ENCODE results near the gene YIF1A. TPM values are rescaled to one million over a fixed set of nuclear protein-coding genes. Genes with fewer than 3 reads are reported as not detected.

YIF1A gene
- total RNA-seq, 1 donor from 2014 or later: 19.0 TPM

DNA sequence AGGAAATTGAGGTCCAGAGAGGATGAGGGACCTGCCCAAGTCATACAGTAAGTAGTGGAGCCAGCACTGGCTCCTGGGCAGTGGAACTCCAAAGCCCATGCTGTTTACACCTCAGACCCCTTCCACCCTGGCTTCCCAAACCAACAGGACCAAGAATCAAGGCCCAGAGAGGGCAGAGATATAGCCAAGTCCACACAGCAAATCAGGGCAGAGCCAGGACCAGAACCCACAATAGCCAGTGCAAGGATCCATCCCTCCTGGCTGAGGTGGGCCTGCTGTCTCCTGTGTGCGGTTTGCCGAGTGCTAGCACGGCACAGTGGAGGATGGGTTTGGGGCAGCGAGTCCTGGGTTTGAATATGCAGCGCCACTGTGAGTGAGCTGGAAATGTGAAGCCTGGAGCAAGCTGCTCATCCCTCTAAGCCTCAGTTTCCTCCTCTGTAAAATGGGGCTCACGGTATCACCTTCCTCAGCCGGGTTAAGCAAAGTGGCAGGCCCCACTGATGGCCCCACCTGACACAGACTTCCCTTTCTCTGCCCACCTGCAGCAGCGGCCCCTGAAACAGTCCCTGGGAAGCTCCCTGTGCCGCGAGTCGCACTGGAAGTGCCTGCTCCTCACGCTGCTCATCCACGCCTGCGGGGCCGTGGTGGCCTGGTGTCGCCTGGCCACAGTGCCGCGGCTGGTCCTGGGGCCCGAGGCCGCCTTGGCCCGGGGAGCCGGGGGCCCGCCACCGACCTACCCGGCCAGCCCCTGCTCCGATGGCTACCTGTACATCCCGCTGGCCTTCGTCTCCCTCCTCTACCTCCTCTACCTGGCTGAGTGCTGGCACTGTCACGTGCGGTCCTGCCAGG, 5.1 kb upstream of the YIF1A start:
- no peak for DNase-seq (ENCODE audit: low spot score)
- TF ChIP-seq EZH2phosphoT487 (IDR thresholded peaks at IDR 0.05) (no peak), EZH2 (IDR thresholded peaks at IDR 0.05) (no peak)
- TF ChIP-seq, protein P1, sequence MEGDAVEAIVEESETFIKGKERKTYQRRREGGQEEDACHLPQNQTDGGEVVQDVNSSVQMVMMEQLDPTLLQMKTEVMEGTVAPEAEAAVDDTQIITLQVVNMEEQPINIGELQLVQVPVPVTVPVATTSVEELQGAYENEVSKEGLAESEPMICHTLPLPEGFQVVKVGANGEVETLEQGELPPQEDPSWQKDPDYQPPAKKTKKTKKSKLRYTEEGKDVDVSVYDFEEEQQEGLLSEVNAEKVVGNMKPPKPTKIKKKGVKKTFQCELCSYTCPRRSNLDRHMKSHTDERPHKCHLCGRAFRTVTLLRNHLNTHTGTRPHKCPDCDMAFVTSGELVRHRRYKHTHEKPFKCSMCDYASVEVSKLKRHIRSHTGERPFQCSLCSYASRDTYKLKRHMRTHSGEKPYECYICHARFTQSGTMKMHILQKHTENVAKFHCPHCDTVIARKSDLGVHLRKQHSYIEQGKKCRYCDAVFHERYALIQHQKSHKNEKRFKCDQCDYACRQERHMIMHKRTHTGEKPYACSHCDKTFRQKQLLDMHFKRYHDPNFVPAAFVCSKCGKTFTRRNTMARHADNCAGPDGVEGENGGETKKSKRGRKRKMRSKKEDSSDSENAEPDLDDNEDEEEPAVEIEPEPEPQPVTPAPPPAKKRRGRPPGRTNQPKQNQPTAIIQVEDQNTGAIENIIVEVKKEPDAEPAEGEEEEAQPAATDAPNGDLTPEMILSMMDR (IDR thresholded peaks at IDR 0.05): no peak
- Histone ChIP-seq H3K4me2 (no peak overlapping the region), H3K4me1 (peaks cover 5% of the 10 kb centered on the region), H3K27me3 (peaks cover 49% of the 10 kb centered on the region), H3K79me2 (ENCODE audit: low read depth) (no peaks in the 10 kb centered on the region), H3K9me3 (ENCODE audit: low read depth) (no peaks in the 10 kb centered on the region), H3K4me3 (no peak overlapping the region), H3K9ac (no peak overlapping the region), H4K20me1 (ENCODE audit: low read depth) (peaks cover 28% of the 10 kb centered on the region), H2AFZ (replicated peaks) (no peak overlapping the region), H3F3A (ENCODE audit: low read depth) (peaks cover 25% of the 10 kb centered on the region), H3K36me3 (no peaks in the 10 kb centered on the region), H3K27ac (no peak overlapping the region)
- H3K27me3 Mint-ChIP-seq (ENCODE audit: insufficient read depth, low read depth): peaks cover 46% of the 10 kb centered on the region
- H3K27ac Mint-ChIP-seq: no peak overlapping the region
- H3K4me3 Mint-ChIP-seq: no peak overlapping the region
- H3K36me3 Mint-ChIP-seq: no peaks in the 10 kb centered on the region
- H3K4me1 Mint-ChIP-seq: peaks cover 38% of the 10 kb centered on the region
- peaks cover 5% of the 10 kb centered on the region for H3K9me3 Mint-ChIP-seq

DNA sequence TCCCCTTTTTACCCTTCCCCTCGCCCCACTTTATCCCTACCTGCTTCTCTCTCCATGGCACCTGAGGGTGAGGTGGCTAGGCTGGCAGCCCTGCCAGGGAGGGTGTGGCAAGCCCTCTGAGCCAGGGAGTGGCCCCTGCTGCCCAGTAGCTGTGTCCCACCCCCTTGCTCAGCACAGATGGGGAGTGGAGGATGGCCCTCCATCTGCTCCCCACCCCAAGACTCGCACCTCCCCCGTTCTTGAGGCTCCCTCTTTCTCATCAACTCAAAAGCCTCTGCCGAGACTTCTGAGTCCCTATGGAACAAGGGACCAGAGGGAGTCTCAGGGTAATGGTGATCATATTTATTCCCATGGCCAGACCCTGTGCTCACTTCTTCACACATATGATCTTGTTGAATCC, 4.4 kb upstream of the YIF1A start:
- Histone ChIP-seq H3K4me2 (no peak overlapping the region), H3K4me3 (no peak overlapping the region), H3K27ac (no peak overlapping the region), H3K36me3 (no peaks in the 10 kb centered on the region), H3K9me3 (ENCODE audit: low read depth) (no peaks in the 10 kb centered on the region), H3F3A (ENCODE audit: low read depth) (peaks cover 25% of the 10 kb centered on the region), H3K27me3 (peaks cover 49% of the 10 kb centered on the region), H2AFZ (replicated peaks) (no peak overlapping the region), H4K20me1 (ENCODE audit: low read depth) (peaks cover 28% of the 10 kb centered on the region), H3K4me1 (peaks cover 5% of the 10 kb centered on the region), H3K9ac (no peak overlapping the region), H3K79me2 (ENCODE audit: low read depth) (peaks cover 3% of the 10 kb centered on the region)
- no peak overlapping the region for H3K27ac Mint-ChIP-seq
- TF ChIP-seq EZH2 (IDR thresholded peaks at IDR 0.05) (no peak), EZH2phosphoT487 (IDR thresholded peaks at IDR 0.05) (no peak)
- TF ChIP-seq, protein P1 (IDR thresholded peaks at IDR 0.05): no peak
- peaks cover 5% of the 10 kb centered on the region for H3K9me3 Mint-ChIP-seq
- peak overlapping the region; percentile 57 for H3K4me3 Mint-ChIP-seq
- H3K36me3 Mint-ChIP-seq: no peaks in the 10 kb centered on the region
- peaks cover 39% of the 10 kb centered on the region for H3K4me1 Mint-ChIP-seq
- no peak for DNase-seq (ENCODE audit: low spot score)
- peaks cover 44% of the 10 kb centered on the region for H3K27me3 Mint-ChIP-seq (ENCODE audit: insufficient read depth, low read depth)

DNA sequence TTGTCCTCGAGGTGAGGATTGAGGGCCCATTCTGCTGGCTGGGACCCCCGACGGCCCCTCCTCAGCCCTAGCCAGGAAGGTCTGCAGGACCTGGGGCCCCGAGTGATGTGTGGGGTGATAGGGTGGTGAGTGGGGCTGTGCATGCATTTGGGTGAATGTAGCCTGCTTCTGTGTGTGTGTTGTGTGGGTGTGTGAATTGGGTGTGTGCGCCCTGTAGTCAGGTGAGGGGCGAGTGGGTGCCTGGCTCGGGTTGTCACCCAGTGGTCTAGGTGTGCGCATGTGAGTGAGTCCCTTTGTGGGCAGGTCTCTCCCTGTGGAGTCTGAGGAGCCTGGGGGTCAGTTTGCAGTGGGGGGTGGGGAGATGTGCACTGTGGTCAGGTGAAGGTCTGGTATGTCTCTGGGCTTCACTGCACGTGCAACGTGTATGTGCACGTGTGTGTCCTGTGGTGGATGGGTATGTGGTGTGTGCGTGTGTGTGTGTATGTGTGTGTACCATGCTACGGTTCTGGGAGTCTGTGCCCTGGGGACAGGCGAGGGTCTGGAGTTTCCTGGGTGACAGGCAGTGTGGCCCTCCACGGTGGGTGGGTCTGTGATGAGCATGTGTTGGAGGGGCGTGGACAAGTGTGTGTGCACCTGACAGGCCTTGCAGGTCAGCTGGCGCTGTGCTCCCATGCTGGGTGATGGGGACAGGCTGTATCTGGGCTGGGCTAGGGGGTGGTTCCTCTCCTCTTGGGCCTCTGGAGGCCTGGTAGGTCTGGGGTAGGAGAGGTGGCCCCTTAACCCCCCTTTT, 3.8 kb upstream of the YIF1A start:
- DNase-seq (ENCODE audit: low spot score): no peak

More for the DNA sequence above, 3.8 kb upstream of the YIF1A start:
- H4K20me1 ChIP-seq (ENCODE audit: low read depth): peaks cover 34% of the 10 kb centered on the region
- H3K9me3 ChIP-seq (ENCODE audit: low read depth): no peaks in the 10 kb centered on the region
- no peak overlapping the region for H3K27ac Mint-ChIP-seq
- H2AFZ ChIP-seq (replicated peaks): no peak overlapping the region
- H3K4me3 Mint-ChIP-seq: peak overlapping the region; percentile 74
- H3K36me3 Mint-ChIP-seq: no peaks in the 10 kb centered on the region
- H3K9ac ChIP-seq: no peak overlapping the region
- H3K27me3 ChIP-seq: peaks cover 49% of the 10 kb centered on the region
- H3K4me1 Mint-ChIP-seq: peaks cover 38% of the 10 kb centered on the region
- peaks cover 5% of the 10 kb centered on the region for H3K9me3 Mint-ChIP-seq
- TF ChIP-seq EZH2phosphoT487 (IDR thresholded peaks at IDR 0.05): no peak
- TF ChIP-seq EZH2 (IDR thresholded peaks at IDR 0.05): no peak
- TF ChIP-seq, protein P1 (IDR thresholded peaks at IDR 0.05): no peak
- peaks cover 8% of the 10 kb centered on the region for H3K79me2 ChIP-seq (ENCODE audit: low read depth)
- peaks cover 5% of the 10 kb centered on the region for H3K4me1 ChIP-seq
- H3K4me2 ChIP-seq: peak overlapping the region; percentile 89
- H3K4me3 ChIP-seq: peak overlapping the region; percentile 53
- peaks cover 44% of the 10 kb centered on the region for H3K27me3 Mint-ChIP-seq (ENCODE audit: insufficient read depth, low read depth)
- H3K27ac ChIP-seq: no peak overlapping the region
- H3F3A ChIP-seq (ENCODE audit: low read depth): peaks cover 25% of the 10 kb centered on the region
- H3K36me3 ChIP-seq: no peaks in the 10 kb centered on the region
